Stimulated activated CD8-positive, alpha-beta memory T cell treated with anti-CD3 and anti-CD28 coated beads, Interleukin-7, amount 100 ng/mL, for 4 hours (primary cell): ENCODE measurements around the gene STX2.
"Not testable (repeated sequence)": the region's sequence is repeated elsewhere in the genome, so short reads cannot be mapped to it uniquely, and the experiment has no call there.

ENCODE experiments used
- DNase-seq, 2 donors: peaks; one replicate each; pipeline ENCODE4 v3.0.0-alpha.2; 2020; ENCODE audit warnings: low read depth in 2 of 2

The STX2 gene

GRCh38 chr12:130765186-130765659, 73.8 kb downstream of the STX2 start:
- DNase-seq, result no peak

GRCh38 chr12:130764475-130765185, 74.4 kb downstream of the STX2 start:
- no peak for DNase-seq

- DNase-seq, result no peak
Measured at GRCh38 chr12:130764073-130764472, 75.0 kb downstream of the STX2 start.

- no peak for DNase-seq
Measured at GRCh38 chr12:130762319-130762675, 76.8 kb downstream of the STX2 start.

- DNase-seq, result peak; percentile 19 to 25
Measured at GRCh38 chr12:130761537-130762318, 77.3 kb downstream of the STX2 start.

GRCh38 chr12:130754234-130754901, 84.7 kb downstream of the STX2 start:
- no peak for DNase-seq

GRCh38 chr12:130752692-130753230, 86.3 kb downstream of the STX2 start:
- DNase-seq, result no peak

GRCh38 chr12:130752037-130752436, 87.0 kb downstream of the STX2 start:
- DNase-seq, result not testable (repeated sequence)

GRCh38 chr12:130748786-130749185, 90.3 kb downstream of the STX2 start:
- no peak for DNase-seq

- peak; percentile 31 to 44 for DNase-seq
Measured at GRCh38 chr12:130747867-130748740, 90.9 kb downstream of the STX2 start.

GRCh38 chr12:130746546-130746945, 92.5 kb downstream of the STX2 start:
- no peak for DNase-seq

- no peak for DNase-seq
Measured at GRCh38 chr12:130745921-130746320, 93.1 kb downstream of the STX2 start.

- no peak for DNase-seq
Measured at GRCh38 chr12:130744274-130744673, 94.8 kb downstream of the STX2 start.

- no peak for DNase-seq
Measured at GRCh38 chr12:130743606-130744005, 95.4 kb downstream of the STX2 start.

GRCh38 chr12:130743176-130743575, 95.9 kb downstream of the STX2 start:
- DNase-seq, result no peak

- no peak for DNase-seq
Measured at GRCh38 chr12:130742716-130743115, 96.3 kb downstream of the STX2 start.

GRCh38 chr12:130742112-130742511, 96.9 kb downstream of the STX2 start:
- no peak for DNase-seq
